ENCODE results near the gene EMX1. TPM values are rescaled to one million over a fixed set of nuclear protein-coding genes. Genes with fewer than 3 reads are reported as not detected.

Gene EMX1
- total RNA-seq, 1 experiment from 2014 or later, result not detected

DNA sequence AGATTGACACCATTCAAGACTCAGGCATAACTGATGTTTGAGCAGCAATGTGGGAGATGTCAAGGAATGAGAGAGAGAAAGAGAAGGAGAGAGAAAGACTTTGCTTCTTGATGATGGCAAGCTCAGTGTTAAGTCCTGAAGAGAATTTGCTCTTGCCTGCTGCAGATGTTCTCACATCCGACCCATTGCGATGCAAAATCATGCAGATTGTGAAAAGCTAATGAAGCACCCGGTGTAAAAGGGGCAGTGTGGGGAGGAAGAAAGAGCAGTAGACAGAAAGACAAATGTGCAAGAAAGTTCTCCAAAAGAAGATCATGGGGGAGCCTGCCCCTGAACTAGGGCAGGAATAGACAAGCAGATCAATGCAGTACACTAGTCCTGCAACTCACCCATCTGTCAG lies 57.7 kb downstream of the EMX1 start:
- no peaks in the 10 kb centered on the region for H3F3A ChIP-seq (ENCODE audit: low read length, unreplicated experiment)
- no peak overlapping the region for H3K27ac ChIP-seq (ENCODE audit: low read length)
- ChIA-PET POLR2A (ENCODE audit: unreplicated experiment) (no interaction called here), CTCF (no interaction called here)
- H3K4me3 ChIP-seq (ENCODE audit: low read length), result no peak overlapping the region
- no peaks in the 10 kb centered on the region for H3K9me3 ChIP-seq (ENCODE audit: low read length)
- H3K9ac ChIP-seq (ENCODE audit: low read length), result no peak overlapping the region
- H4K20me1 ChIP-seq (ENCODE audit: low read length), result no peaks in the 10 kb centered on the region
- no peak for ATAC-seq
- no peak for DNase-seq
- BruUV-seq (replicated peaks), result no TSS peak
- H3K9me2 ChIP-seq (replicated peaks; ENCODE audit: low read length), result no peaks in the 10 kb centered on the region
- no peak overlapping the region for H2AFZ ChIP-seq (ENCODE audit: low read length)
- no peaks in the 10 kb centered on the region for H3K4me1 ChIP-seq (ENCODE audit: insufficient read depth, low read length)
- intact Hi-C loops (cut with micrococcal nuclease), result no loop called here
- H3K79me2 ChIP-seq (ENCODE audit: low read length), result no peaks in the 10 kb centered on the region
- TF ChIP-seq CTCF (conservative IDR thresholded peaks at IDR 0.05; ENCODE audit: low read depth, low read length) (no peak), EZH2phosphoT487 (IDR thresholded peaks at IDR 0.05; ENCODE audit: borderline replicate concordance, low read length) (no peak)
- no peak overlapping the region for H3K4me2 ChIP-seq (ENCODE audit: low read length)
- H3K36me3 ChIP-seq (ENCODE audit: low read depth, low read length), result no peaks in the 10 kb centered on the region
- H3K27me3 ChIP-seq (ENCODE audit: low read length), result no peaks in the 10 kb centered on the region

- no peaks in the 10 kb centered on the region for H3K36me3 ChIP-seq (ENCODE audit: low read depth, low read length)
- DNase-seq, result no peak
- ChIA-PET CTCF (no interaction called here), POLR2A (ENCODE audit: unreplicated experiment) (no interaction called here)
- no peak overlapping the region for H2AFZ ChIP-seq (ENCODE audit: low read length)
- intact Hi-C loops (cut with micrococcal nuclease), result no loop called here
- no peaks in the 10 kb centered on the region for H4K20me1 ChIP-seq (ENCODE audit: low read length)
- H3K4me3 ChIP-seq (ENCODE audit: low read length), result no peak overlapping the region
- H3K79me2 ChIP-seq (ENCODE audit: low read length), result no peaks in the 10 kb centered on the region
- no peaks in the 10 kb centered on the region for H3K9me2 ChIP-seq (replicated peaks; ENCODE audit: low read length)
- BruUV-seq (replicated peaks), result no TSS peak
- H3K9me3 ChIP-seq (ENCODE audit: low read length), result no peaks in the 10 kb centered on the region
- H3K27ac ChIP-seq (ENCODE audit: low read length), result no peak overlapping the region
- no peak overlapping the region for H3K4me2 ChIP-seq (ENCODE audit: low read length)
- no peaks in the 10 kb centered on the region for H3F3A ChIP-seq (ENCODE audit: low read length, unreplicated experiment)
- no peak for TF ChIP-seq EZH2phosphoT487 (IDR thresholded peaks at IDR 0.05; ENCODE audit: borderline replicate concordance, low read length)
- no peak for TF ChIP-seq EZH2 (IDR thresholded peaks at IDR 0.05; ENCODE audit: low read length, unreplicated experiment)
- TF ChIP-seq CTCF (conservative IDR thresholded peaks at IDR 0.05; ENCODE audit: low read depth, low read length), result no peak
- no peaks in the 10 kb centered on the region for H3K27me3 ChIP-seq (ENCODE audit: low read length)
- no peak overlapping the region for H3K9ac ChIP-seq (ENCODE audit: low read length)
- peaks cover 11% of the 10 kb centered on the region; the same call in 1 of the 2 replicates for H3K4me1 ChIP-seq (ENCODE audit: insufficient read depth, low read length)
- ATAC-seq, result no peak
These were observed 62.6 kb downstream of the EMX1 start for GRCh38 chr2:72979896-72980295.

DNA sequence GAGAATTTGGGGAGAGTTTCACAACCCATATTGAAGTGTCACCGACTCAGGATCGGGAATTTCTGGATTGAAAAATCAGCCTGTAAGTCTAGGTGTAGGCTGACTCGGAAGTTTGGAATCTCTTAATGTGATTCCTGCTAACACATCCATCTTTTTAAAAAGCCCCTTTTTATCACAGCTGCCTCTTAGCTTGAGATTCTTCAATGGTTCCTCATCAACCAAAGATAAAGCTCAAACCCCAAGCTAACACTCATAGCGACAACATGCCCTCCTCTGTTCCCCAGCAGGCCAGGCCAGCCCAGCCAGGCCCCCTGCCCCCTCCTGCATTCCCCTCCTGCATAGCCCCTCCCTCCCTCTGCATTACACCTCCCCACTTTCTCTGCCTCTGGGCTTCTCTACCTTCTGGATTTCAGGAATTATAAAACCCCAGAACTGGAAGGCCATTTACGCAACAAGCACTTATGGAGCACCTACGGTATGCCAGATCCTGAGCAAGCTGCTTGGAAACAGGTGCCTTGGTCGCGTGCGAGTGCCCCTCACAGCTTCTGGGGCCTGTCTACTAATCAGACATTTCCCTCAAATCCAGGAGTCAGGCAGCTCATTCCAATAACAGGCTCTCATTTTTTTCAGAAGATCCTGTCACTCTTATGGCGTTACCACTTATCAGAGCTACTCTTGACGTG lies 63.4 kb downstream of the EMX1 start:
- no peak overlapping the region for H3K27ac ChIP-seq (ENCODE audit: low read length)

More for the DNA sequence above, 63.4 kb downstream of the EMX1 start:
- Histone ChIP-seq H3K4me2 (ENCODE audit: low read length) (no peak overlapping the region), H3K9me2 (replicated peaks; ENCODE audit: low read length) (no peaks in the 10 kb centered on the region), H3K4me1 (ENCODE audit: insufficient read depth, low read length) (peaks cover 11% of the 10 kb centered on the region; the same call in 1 of the 2 replicates), H3K4me3 (ENCODE audit: low read length) (no peak overlapping the region), H2AFZ (ENCODE audit: low read length) (no peak overlapping the region), H3K36me3 (ENCODE audit: low read depth, low read length) (no peaks in the 10 kb centered on the region), H3K9me3 (ENCODE audit: low read length) (no peaks in the 10 kb centered on the region), H3K27me3 (ENCODE audit: low read length) (no peaks in the 10 kb centered on the region), H3K79me2 (ENCODE audit: low read length) (no peaks in the 10 kb centered on the region), H3F3A (ENCODE audit: low read length, unreplicated experiment) (no peaks in the 10 kb centered on the region), H3K9ac (ENCODE audit: low read length) (no peak overlapping the region), H4K20me1 (ENCODE audit: low read length) (no peaks in the 10 kb centered on the region)
- TF ChIP-seq EZH2phosphoT487 (IDR thresholded peaks at IDR 0.05; ENCODE audit: borderline replicate concordance, low read length) (no peak), EZH2 (IDR thresholded peaks at IDR 0.05; ENCODE audit: low read length, unreplicated experiment) (no peak), CTCF (conservative IDR thresholded peaks at IDR 0.05; ENCODE audit: low read depth, low read length) (no peak)
- ChIA-PET POLR2A (ENCODE audit: unreplicated experiment) (no interaction called here), CTCF (no interaction called here)
- ATAC-seq (no peak), DNase-seq (peak; percentile 37)
- BruUV-seq (replicated peaks), result no TSS peak
- intact Hi-C loops (cut with micrococcal nuclease), result no loop called here
